CD4-positive, alpha-beta T cell treated with Interleukin-15 for 4 hours (primary cell): ENCODE data around the gene CXCL12.

Source experiments
- DNase-seq: peaks from one replicate; pipeline ENCODE4 v3.0.0-alpha.2; 2020; ENCODE audit warnings: low spot score

The CXCL12 gene

DNA sequence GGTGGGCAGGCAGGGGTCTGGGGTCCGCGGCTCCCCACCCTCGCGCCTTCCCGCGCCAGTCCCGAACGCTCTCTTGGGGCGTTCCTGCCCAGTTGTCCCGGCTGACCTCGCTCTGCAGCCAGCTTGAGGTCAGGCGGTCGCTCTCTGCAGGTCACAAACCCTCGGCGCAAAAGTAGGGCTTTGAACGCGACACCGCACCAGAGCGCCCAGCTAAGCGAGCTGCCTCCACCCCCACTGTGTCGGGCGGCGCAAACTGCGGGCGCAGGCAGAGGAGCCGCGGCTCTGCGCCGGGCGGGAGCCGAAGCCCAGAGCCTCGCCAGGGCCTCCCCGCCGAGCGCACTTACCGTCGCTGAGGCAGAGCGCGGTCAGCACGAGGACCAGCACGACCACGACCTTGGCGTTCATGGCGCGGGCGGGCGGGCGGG lies 284 bp downstream of the CXCL12 start:
- DNase-seq, result no peak

GRCh38 chr10:44383749-44384600 lies 922 bp downstream of the CXCL12 start:
- DNase-seq, result no peak

DNA sequence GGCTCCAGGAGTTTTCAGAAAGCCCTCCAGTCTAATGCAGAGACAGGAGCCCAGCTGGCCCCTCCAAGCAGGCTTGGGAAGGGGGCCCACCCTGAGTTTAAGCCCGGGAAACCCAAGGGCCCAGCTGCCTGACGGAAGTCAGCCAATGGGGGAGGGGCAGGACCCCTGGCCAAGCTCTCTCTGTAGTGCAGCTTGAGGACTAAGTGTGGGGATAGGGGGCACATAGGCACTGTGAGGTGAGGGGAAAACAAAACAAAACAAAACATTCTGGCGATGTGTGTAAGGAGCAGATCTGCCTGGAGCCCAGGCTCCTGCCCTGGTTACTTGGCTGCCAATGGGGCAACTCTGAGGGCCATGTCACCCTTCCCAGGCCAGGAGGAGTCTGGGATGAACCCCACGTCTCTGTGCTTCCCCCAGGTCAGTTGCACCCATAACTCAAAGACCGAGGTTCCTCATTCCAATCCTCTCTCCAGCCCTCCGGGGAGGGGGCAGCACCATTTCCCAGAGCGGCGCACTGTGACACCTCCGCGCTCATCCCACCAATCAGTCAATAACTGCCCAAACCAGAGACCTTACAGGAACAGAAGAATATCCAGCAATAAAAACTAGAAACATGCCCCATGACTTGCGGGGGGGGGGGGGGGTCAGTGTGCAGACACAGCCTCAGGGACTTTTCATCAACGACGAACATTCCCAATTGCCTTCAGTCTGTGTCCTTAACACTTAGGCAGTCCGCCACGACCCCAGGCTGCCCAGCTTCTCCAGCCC lies 1.7 kb downstream of the CXCL12 start:
- no peak for DNase-seq

DNA sequence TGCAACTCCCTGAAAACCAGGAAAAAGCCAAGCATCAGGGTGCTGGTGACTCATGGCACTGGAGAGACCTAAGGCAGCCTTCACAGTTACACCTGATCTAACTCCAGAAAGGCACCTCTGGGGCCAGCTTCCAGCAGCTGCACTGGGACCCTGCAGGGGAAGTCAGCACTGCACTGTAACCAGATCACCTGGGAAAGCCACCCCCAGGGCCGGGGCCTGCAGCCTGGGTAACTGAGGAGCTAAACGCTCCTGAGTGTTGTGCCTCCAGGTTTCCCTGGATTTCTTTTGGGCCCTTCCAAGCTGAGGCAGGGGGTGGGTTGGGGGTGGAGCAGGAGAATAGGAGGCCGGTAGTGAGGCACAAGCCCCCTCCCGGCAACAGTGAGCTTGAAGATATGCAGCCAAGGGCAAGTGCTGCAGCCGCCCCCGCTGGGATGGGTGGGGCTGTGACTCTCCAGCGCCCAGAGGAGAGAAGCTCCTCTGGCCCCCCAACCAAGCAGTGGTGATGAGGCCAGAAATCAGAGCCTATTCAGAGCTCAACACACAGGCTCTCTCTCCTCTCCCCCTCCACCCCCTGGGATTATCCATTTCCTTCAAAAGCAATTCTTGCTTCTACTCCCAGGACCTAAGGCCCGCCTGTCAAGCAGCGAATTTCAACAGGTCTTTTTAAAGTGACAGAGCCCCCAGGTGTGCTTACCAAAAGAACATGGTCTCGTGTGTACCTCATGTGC lies 2.6 kb downstream of the CXCL12 start:
- DNase-seq, result no peak

DNA sequence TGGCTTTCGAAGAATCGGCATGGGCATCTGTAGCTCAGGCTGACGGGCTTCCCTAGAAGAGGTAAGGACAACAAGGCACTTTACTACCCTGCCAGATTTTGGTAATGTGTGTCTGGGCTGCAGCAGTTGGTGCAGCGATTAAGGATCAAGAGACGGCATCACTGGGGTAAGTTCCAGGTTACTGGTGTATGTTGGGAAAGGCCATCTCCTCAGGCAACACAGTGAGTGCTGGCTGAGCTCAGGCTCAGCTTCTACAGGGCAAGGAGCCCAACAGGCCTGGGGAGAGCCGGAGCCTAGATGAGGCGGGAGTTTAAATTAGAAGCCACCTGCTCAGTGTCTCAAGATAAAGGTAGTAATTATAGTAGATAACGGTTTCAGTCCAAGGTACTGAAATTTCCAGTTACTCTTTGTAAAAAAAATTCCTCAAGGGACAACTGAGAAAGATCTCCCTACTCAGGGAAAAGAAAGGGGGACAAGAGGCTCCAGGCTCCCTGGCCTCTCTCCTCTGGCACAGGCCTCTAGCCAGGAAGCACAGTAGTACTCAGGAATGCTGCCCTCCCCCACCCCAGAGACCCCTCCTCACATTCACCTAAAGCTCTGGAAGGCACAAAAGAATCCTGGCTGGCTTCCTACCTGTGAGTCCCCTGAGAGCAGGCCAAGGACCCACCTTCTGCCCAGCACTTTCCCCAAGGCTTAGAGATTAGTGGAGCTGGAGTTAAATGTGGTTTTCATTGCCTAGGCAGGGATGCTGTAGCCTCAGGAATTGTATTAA lies 3.9 kb downstream of the CXCL12 start:
- DNase-seq, result no peak

DNA sequence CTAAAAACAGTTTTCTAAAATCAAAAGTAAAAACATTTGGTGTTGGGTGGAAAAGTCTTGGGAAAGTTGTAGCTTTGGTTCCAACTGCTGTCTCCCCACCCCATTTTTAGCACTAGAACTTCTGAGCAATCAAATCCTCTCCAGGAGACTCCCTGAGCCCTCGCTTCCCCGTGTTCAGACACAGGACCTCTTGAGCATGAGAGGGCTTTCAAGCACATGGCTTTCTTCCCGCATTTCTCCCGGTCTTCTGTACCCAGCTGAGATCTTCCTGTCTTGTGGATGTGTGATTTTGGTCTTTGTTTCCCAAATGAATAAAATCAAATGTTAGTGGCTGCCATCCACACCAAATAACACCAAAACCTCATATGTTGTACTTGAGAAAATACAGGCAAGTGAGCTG lies 5.0 kb downstream of the CXCL12 start:
- DNase-seq, result no peak

GRCh38 chr10:44378626-44379025 lies 6.3 kb downstream of the CXCL12 start:
- DNase-seq, result no peak

- DNase-seq, result no peak
Observed at GRCh38 chr10:44377651-44378310, 7.1 kb downstream of the CXCL12 start.

DNA sequence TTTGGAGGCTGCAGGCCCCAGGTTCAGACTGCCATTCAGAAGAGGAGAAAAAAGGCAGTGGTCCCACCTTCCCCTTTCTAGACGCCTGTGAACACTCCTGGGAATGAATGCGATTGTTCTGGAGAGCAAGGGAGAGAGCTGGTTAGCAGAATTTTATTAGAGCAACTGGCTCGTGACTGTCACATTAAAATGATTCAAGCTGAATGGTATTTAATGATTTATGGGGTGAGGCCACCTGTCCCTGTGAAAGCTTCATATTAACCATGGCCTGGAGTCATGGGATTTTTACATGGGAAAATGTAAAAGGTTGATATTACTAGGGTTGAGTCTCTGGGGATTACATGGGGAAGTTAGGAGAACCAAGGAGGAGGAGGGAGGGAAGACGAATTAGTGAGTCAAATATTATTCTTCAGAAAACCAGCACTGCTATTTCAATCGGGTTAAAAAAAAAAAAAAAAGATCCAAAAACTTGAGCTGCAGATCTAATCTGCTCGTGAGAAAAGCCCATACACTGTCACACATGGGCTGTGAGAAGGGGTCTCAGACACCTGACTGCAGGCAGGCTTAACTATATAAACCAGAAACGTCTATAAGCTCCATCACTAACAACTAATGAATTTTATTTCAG lies 8.3 kb downstream of the CXCL12 start:
- no peak for DNase-seq

- no peak for DNase-seq
Observed at GRCh38 chr10:44374155-44374554, 10.7 kb downstream of the CXCL12 start.

DNA sequence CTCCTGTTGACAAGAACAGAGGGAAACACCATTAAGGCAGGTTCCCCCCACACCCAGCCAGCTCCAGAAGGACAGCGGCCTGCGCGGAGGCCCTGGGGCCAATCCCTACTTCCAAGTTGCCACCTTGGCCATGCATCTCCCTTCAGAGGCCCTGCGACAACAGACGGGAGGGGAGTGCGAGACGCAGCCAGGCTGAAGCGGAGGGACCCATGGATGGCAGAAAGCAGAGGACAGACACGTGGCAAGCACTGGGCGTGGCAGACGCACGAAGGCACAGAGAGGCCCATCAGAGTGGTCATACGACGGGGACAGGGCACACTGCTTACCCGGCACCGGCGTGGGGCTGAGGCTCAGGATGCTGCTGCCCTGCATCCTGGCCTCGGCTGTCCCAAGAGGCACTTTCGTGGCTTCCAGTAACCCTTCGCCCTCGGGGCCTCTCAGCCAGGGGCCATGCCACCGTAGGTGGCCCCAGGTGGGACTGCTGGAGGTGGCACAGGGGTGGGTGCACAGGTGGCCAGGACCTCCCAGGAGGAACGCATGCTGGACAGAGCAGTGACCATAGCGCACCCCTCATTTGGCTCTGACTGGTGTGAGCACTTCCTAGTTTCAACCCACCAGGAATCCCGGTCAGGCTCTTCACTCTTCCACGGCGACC lies 11.4 kb downstream of the CXCL12 start:
- DNase-seq, result no peak

DNA sequence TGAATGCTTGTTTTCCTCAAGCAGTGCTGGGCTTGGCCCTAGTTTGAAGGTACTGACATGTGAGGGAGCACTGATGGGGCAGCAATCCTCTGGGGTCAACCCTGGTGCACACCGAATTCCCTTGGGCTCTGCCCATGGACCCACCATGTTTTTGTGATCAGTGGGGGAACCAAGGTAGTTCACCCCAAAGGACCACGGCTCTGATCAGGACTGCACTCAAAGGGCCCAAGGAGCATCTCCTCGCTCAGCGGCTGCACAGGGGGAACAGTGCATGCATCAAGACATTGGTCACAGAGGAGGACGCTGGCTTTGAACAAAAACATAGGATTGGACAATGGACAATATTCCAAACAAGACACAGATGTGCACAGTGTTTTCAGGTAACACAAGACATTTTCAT lies 12.7 kb downstream of the CXCL12 start:
- DNase-seq, result no peak

DNA sequence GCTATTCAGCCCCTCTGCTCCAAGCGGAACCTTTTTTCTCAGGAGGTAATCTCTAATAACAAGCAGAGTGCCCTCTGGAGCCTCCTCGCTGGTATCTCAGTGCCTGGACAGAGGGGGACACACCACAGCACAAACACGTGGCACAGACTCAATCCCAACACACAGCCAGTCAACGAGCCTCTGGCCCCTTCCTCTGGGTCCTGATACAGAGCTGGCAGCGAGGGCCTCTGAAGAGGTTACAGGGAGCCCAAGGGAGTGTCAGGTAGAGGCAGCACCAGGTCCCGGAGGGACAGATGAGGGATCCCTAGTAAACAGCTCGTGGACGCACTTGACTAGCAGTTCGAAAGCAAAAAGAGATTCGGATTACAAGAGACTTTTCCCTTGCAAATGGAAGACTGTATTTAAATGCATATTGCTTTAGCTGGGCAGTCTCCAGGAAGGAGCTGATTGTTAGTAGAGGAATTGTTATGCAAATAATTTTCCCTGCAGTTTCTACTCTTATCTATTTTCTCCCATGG lies 14.1 kb downstream of the CXCL12 start:
- DNase-seq, result no peak

GRCh38 chr10:44369854-44370253 lies 15.0 kb downstream of the CXCL12 start:
- DNase-seq, result no peak

- no peak for DNase-seq
Observed at GRCh38 chr10:44369296-44369695, 15.6 kb downstream of the CXCL12 start.

GRCh38 chr10:44368637-44369036 lies 16.3 kb downstream of the CXCL12 start:
- DNase-seq, result no peak

GRCh38 chr10:44366941-44367630 lies 17.8 kb downstream of the CXCL12 start:
- DNase-seq, result no peak

DNA sequence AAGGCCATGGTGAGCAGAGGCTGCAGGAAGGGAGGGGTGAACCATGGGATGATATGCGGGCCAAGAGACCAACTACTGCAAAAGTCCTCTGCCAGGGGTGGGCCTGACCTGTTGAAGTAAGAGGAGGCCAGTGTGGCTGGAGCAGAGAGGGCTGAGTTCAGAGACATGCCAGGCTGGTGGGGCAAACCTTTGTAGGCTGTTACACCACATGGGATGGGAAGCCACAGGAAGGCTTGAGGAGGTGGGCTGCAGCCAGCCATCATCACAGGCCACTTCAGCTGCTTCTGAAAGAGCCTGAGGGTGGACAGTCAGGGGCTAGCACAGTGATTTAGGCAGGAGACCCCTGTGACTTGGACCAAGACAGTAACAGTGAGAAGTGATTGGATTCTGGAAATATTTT lies 20.3 kb downstream of the CXCL12 start:
- no peak for DNase-seq

DNA sequence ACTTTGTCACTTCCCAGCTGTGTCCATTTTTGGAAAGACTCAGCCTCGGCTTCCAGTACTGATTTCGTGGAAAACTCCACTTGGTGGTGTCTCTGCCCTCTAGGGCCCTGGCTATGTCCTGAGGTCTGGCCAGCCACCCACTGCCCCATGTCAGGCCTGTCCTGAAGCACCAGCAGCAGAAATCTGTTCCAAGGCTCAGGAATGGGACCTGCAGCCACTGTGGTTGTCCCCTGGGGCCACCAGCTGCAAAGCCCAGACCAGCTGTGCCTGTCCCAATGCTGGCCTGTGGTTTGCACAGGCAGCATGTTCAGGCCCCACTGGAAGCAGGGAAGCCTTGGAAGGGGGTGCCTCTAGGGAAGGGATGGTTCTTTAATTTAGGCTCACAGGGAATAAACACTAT lies 21.2 kb downstream of the CXCL12 start:
- no peak for DNase-seq
